HG03066 (cell line): Measurements from ENCODE around the gene PNMT.
"Not testable (repeated sequence)": the region's sequence is repeated elsewhere in the genome, so short reads cannot be mapped to it uniquely, and the experiment has no call there.

Experiments used
- ATAC-seq: cut with Tn5 transposase; IDR thresholded peaks from one replicate; pipeline ENCODE4 v1.9.1; 2021; ENCODE audit warnings: low read depth; ENCODE audit not compliant: unreplicated experiment

Gene PNMT

GRCh38 chr17:39683295-39683939, 15.2 kb downstream of the PNMT start:
- no peak for ATAC-seq

- ATAC-seq: no peak
Observed at GRCh38 chr17:39684369-39685192, 16.3 kb downstream of the PNMT start.

DNA sequence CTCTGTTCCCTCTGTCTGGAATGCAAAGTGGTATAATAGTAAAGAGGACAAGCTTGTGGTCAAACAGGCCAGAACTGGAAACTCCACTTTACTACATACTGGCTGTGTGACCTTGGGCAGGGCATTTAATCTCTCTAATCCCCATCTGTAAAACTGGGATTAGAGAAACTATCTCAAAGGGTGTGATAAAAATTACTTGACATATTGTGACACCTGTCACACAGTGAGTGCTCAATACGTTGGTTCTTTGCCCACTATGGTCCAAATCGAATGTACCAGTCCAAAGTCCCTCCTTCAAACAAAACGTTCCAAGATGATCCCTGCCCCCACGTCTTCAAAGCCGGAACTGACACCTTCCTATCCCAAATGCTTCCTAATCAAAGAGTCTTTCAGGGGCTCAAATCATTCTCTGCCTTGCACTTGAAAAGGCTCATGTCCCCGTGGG, 18.9 kb downstream of the PNMT start:
- ATAC-seq: no peak

DNA sequence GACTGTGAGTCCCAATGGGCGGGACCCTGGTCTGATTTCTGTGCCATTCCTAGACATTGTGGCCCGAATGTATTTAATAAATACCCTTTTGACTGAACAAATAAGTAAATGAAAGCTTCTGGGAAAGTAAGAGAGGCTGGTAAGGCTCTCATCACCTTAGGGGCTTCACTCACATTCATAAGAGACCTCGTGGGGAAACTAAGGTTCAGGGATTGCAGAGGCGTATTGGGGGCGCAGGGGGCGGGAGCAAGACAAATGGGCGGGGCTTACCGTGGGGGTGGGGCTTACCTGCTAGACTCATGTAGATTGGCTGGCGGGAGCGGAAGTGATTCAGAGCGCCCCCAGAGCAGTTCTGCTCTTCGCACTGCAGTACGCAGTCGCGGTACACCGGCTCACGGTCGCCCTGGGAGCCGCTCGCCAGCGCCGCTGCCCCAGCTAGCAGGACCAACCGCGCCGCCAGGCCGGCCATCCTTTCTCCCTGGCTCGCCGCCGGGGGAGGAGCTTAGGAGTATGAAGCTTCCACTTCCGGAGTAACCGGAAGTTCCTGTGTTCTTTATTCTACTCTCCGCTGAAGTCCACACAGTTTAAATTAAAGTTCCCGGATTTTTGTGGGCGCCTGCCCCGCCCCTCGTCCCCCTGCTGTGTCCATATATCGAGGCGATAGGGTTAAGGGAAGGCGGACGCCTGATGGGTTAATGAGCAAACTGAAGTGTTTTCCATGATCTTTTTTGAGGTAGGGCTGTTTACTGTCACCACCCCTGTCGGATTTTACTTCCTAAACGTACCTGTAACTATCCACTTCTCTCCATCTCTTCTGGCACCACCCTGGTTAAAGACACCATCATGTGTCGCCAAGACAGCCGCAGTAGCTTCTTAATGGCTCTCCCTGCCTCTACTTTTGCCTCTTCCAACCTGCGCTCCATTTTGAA, 19.6 kb downstream of the PNMT start, which contains the start of gene PGAP3:
Gene PGAP3 (minus strand): TSS at position 512 of the 929 bp plus-strand sequence. CDS start 43 bp downstream, at position 469.
- ATAC-seq: peak; percentile 83

DNA sequence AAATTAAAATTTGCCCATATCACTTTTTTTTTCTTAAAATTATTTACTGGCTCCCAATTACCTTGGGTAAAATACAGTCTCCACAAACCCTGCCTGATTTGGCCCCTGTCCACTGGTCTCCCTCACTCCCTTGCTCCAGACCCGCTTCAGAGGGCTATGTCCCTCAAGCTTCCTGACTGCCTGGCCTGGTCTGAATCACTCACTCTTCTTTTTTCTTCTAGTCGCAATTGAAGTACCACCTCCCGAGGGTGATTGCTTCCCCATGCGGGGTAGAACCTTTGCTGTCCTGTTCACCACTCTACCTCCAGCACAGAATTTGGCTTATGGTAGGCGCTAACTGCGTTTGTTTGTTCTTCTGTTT, 20.2 kb downstream of the PNMT start:
- no peak for ATAC-seq

- no peak for ATAC-seq
Observed at GRCh38 chr17:39688945-39689344, 20.7 kb downstream of the PNMT start.

- no peak for ATAC-seq
Observed at GRCh38 chr17:39694593-39694992, 26.3 kb downstream of the PNMT start.

DNA sequence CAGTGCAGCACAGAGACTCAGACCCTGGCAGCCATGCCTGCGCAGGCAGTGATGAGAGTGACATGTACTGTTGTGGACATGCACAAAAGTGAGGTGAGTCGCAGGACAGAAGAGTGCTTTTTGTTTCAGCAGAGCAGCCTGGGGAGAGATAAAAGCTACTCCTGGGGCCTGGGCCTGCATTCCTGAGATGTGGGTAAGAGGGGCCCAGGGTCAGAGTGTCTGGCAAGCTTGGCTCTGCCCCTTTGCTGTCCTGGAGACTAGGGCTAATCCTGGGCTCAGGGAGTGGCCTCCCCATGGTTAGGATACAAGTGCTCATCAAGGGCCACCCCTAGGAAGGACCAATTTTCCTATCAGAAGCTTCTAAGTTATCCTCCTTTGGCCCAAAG, 26.8 kb downstream of the PNMT start:
- no peak for ATAC-seq

- no peak for ATAC-seq
Observed at GRCh38 chr17:39696731-39697130, 28.5 kb downstream of the PNMT start.

GRCh38 chr17:39697961-39698360, 29.7 kb downstream of the PNMT start:
- ATAC-seq: no peak

DNA sequence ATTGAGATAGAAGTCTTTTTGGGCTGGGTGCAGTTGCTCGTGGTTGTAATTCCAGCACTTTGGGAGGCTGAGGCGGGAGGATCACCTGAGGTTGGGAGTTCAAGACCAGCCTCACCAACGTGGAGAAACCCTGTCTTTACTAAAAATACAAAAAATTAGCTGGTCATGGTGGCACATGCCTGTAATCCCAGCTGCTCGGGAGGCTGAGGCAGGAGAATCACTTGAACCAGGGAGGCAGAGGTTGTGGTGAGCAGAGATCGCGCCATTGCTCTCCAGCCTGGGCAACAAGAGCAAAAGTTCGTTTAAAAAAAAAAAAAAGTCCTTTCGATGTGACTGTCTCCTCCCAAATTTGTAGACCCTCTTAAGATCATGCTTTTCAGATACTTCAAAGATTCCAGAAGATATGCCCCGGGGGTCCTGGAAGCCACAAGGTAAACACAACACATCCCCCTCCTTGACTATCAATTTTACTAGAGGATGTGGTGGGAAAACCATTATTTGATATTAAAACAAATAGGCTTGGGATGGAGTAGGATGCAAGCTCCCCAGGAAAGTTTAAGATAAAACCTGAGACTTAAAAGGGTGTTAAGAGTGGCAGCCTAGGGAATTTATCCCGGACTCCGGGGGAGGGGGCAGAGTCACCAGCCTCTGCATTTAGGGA, 31.0 kb downstream of the PNMT start:
- ATAC-seq: not testable (repeated sequence)

GRCh38 chr17:39699818-39700147, 31.5 kb downstream of the PNMT start, which contains the start of gene ERBB2:
ERBB2 (plus strand) TSS chr17:39700064; CDS start chr17:39700239, 175 bp downstream.
- ATAC-seq: no peak

GRCh38 chr17:39700148-39700987, 32.1 kb downstream of the PNMT start:
- no peak for ATAC-seq

- ATAC-seq: no peak
Observed at GRCh38 chr17:39701012-39701783, 32.9 kb downstream of the PNMT start.

- no peak for ATAC-seq
Observed at GRCh38 chr17:39701784-39702422, 33.6 kb downstream of the PNMT start.

DNA sequence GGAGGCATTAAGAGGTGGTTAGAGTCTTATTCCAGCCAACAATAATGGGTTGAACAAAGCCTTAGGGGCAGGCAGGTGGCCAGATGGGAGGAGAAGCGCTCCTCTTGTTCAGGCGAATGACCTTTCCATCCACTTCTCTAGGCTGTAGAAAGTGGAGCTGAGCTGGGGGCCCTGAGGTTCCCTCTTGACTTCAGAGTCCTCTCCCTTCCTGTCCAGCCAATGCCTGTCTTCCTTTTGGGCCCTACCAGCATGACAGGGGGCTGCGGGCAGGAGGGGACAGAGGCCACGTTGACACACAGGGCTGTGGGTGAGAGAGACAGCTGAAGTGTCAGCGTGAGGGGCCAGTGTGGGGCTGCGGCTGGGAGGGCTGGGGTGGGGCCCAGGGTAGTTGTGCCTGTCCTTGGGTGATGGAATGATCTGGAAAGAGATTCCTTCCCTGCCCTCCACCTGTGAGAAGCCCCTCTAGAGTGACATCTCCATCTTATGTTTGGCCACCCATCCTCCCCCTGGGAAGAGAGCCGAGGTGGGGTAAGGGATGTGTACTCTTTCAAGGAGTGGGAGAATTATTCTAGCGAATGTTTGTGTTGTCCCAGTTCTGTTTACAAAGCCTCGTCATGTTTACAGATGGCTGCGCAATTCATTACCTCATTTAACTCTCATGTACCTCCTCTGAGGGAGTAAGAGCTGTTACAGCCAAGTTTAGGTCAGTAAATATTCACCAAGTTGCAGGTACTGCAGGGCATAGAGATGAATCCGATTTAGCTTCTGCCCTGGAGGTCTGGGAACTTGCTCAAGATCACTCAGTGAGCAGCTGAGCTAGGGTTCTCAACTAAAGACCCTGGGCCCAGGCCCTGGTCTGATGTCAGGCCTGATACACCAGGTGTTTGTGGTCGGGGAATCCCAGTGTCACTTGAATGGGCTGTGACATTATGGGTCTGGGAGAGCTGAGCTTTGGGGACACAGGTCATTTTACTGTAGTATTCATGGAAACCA, 34.9 kb downstream of the PNMT start:
- ATAC-seq: no peak

GRCh38 chr17:39703913-39704312, 35.7 kb downstream of the PNMT start:
- no peak for ATAC-seq
